Endothelial cell of umbilical vein (primary cell): Measurements from ENCODE around the gene TMEM184B. TPM values are rescaled to one million over a fixed set of nuclear protein-coding genes. Genes with fewer than 3 reads are reported as not detected.

ENCODE experiments used
- BruUV-seq: library from RNA; stranded (reverse); fragments of 400-500 nt; replicated peaks from 2 replicates; lab custom pipeline; 2021; lab: Mats Ljungman, UMichigan
- CTCF ChIA-PET: fragments of 300-600, 350-600 bp; sonication (Branson Sonifier 250); formaldehyde crosslinking; loops from one replicate; lab custom pipeline; 2021; ENCODE audit warnings: antibody characterized with exemption, inconsistent platforms; lab: Charles Lee
- POLR2A ChIA-PET: fragments of 300-600, 350-600 bp; sonication (Branson Sonifier 250); formaldehyde crosslinking; loops from one replicate; lab custom pipeline; 2021; ENCODE audit warnings: antibody characterized with exemption, inconsistent platforms; lab: Charles Lee
- DNase-seq: peaks from one replicate; pipeline ENCODE4 v3.0.0-alpha.2; 2011; ENCODE audit warnings: low read depth, low spot score
- FAIRE-seq: peaks from 2 replicates; lab custom pipeline; 2011; peaks lifted over from hg19 to GRCh38; lab: Jason Lieb, UNC
- H2AFZ ChIP-seq: 2 replicates; pipeline ENCODE4 v1.6.0; 2012; ENCODE audit warnings: low read depth, low read length, control low read depth, inconsistent platforms
- H3K27ac ChIP-seq: 2 replicates; pipeline ENCODE4 v1.5.1; 2011; ENCODE audit warnings: low read depth, mild to moderate bottlenecking, control low read depth, low read length, moderate library complexity; ENCODE audit not compliant: insufficient read depth
- H3K27me3 ChIP-seq, 2 experiments: 2 replicates each; pipeline versions ENCODE4 v1.6.0 to v1.6.1; 2011; ENCODE audit warnings: low read length in 2 of 2, mixed read lengths in 1 of 2; ENCODE audit not compliant: control insufficient read depth in 2 of 2, insufficient read depth in 2 of 2
- H3K36me3 ChIP-seq, 2 experiments: 2 replicates in 1 of 2; 3 replicates in 1 of 2; pipeline ENCODE4 v1.5.1; 2011; ENCODE audit warnings: low read length in 2 of 2, mild to moderate bottlenecking in 1 of 2, moderate library complexity in 1 of 2; ENCODE audit not compliant: control insufficient read depth in 2 of 2, insufficient read depth in 2 of 2; ENCODE audit errors: extremely low read depth in 1 of 2
- H3K4me1 ChIP-seq: 3 replicates; pipeline ENCODE4 v1.5.1; 2011; ENCODE audit warnings: mild to moderate bottlenecking, low read length; ENCODE audit not compliant: control insufficient read depth, insufficient read depth; ENCODE audit errors: extremely low read depth
- H3K4me2 ChIP-seq: 2 replicates; pipeline ENCODE4 v1.6.1; 2011; ENCODE audit warnings: low read length, control low read depth, mixed read lengths; ENCODE audit not compliant: insufficient read depth
- H3K4me3 ChIP-seq, 3 experiments: fragments of 200-600 bp in 1 of 3; sonication (generic), shearing (Covaris generic) in 1 of 3; replicated peaks in 1 of 3; 2 replicates each; pipeline ENCODE4 v1.5.1; 2011 to 2016; ENCODE audit warnings: control low read depth in 3 of 3, low read length in 3 of 3, mild to moderate bottlenecking in 2 of 3, inconsistent platforms in 1 of 3, low read depth in 1 of 3, moderate library complexity in 1 of 3; ENCODE audit not compliant: insufficient read depth in 1 of 3
- H3K79me2 ChIP-seq: 2 replicates; pipeline ENCODE4 v1.6.0; 2012; ENCODE audit warnings: low read length, inconsistent platforms; ENCODE audit not compliant: control insufficient read depth, insufficient read depth
- H3K9ac ChIP-seq: replicated peaks from 2 replicates; pipeline ENCODE3; 2011; ENCODE audit warnings: low read length, control low read depth; ENCODE audit not compliant: insufficient read depth; ENCODE audit errors: extremely low read depth
- H3K9me1 ChIP-seq: replicated peaks from 3 replicates; pipeline ENCODE4 v1.6.0; 2011; ENCODE audit warnings: mild to moderate bottlenecking, low read length; ENCODE audit not compliant: control insufficient read depth, insufficient read depth; ENCODE audit errors: extremely low read depth
- H3K9me3 ChIP-seq: replicated peaks from 2 replicates; pipeline ENCODE4 v1.5.1; 2012; ENCODE audit warnings: low read length, inconsistent platforms; ENCODE audit not compliant: control insufficient read depth, insufficient read depth
- H4K20me1 ChIP-seq: replicated peaks from 2 replicates; pipeline ENCODE3; 2011; ENCODE audit warnings: mild to moderate bottlenecking, low read length; ENCODE audit not compliant: control insufficient read depth, insufficient read depth; ENCODE audit errors: extremely low read depth
- CTCF ChIP-seq, 2 donors: IDR thresholded peaks; 1 replicate in 1 of 2; 2 replicates in 1 of 2; pipeline ENCODE4 v1.5.1; 2011; ENCODE audit warnings: low read length in 2 of 2, mild to moderate bottlenecking in 2 of 2, moderate library complexity in 2 of 2, control low read depth in 1 of 2, inconsistent platforms in 1 of 2, low read depth in 1 of 2; ENCODE audit not compliant: insufficient read depth in 1 of 2; ENCODE audit errors: extremely low read depth in 1 of 2
- EZH2 ChIP-seq: IDR thresholded peaks from 2 replicates; pipeline ENCODE4 v1.6.1; 2012; ENCODE audit warnings: borderline replicate concordance, low read depth, mild to moderate bottlenecking, moderate library complexity, low read length, inconsistent platforms; ENCODE audit not compliant: severe bottlenecking
- FOS ChIP-seq: IDR thresholded peaks from 2 replicates; pipeline ENCODE4 v1.6.1; 2011; ENCODE audit warnings: mild to moderate bottlenecking, low read length, moderate library complexity, borderline replicate concordance; ENCODE audit not compliant: insufficient read depth
- GATA2 ChIP-seq: IDR thresholded peaks from 2 replicates; pipeline ENCODE4 v1.7.0; 2011; ENCODE audit warnings: low read depth, mild to moderate bottlenecking, moderate library complexity, mixed read lengths, low read length; ENCODE audit not compliant: insufficient read length, insufficient read depth
- JUN ChIP-seq: IDR thresholded peaks from 2 replicates; pipeline ENCODE4 v1.6.1; 2011; ENCODE audit warnings: borderline replicate concordance, low read depth; ENCODE audit not compliant: insufficient read length, insufficient read depth
- MYC ChIP-seq: IDR thresholded peaks from one replicate; pipeline ENCODE4 v1.6.1; 2011; ENCODE audit warnings: mild to moderate bottlenecking, low read depth, low read length
- POLR2A ChIP-seq: IDR thresholded peaks from 2 replicates; pipeline ENCODE4 v1.6.1; 2012; ENCODE audit warnings: low read depth, mild to moderate bottlenecking, control low read depth, low read length
- POLR2AphosphoS5 ChIP-seq: IDR thresholded peaks from 2 replicates; pipeline ENCODE4 v1.6.1; 2012; ENCODE audit warnings: low read depth, mild to moderate bottlenecking, control low read depth, low read length, moderate library complexity; ENCODE audit not compliant: insufficient read depth
- dilution Hi-C: fragments of 300-500 bp; cut with MboI; formaldehyde crosslinking; loops from one replicate; pipeline ENCODE4 v1.15.0; 2019; ENCODE audit warnings: low sequenced_read_pairs; ENCODE audit not compliant: extremely low pct_ligation_motif_present
- intact Hi-C: fragments of 100-400 bp; cut with micrococcal nuclease; formaldehyde crosslinking; loops from one replicate; pipeline ENCODE4 v1.10.0; 2022
- polyA plus RNA-seq, 4 experiments: library from polyadenylated mRNA; depleted of rRNA in 3 of 4; stranded (reverse) in 3 of 4; unstranded in 1 of 4; fragments of >200 nt; gene quantifications; 2 replicates each; pipeline versions ENCODE4 v1.2.1 to v1.2.3, GENCODE V29; 2011 to 2012; ENCODE audit warnings: missing spikeins in 1 of 4
- total RNA-seq: library from RNA; stranded (reverse); gene quantifications from 2 replicates; pipeline ENCODE4 v1.2.3, GENCODE V29; 2021
- TF ChIP-seq, protein P1 (sequence below): IDR thresholded peaks from 2 replicates; pipeline ENCODE4 v1.6.1; 2011; ENCODE audit not compliant: insufficient read depth, insufficient read length

Gene TMEM184B
- total and polyA plus RNA-seq, 2 donors (not counting 3 experiments of a cell fraction or from before 2014, with no cell fraction given) = 72.5 to 96.6 TPM

GRCh38 chr22:38172832-38173640, 99.8 kb downstream of the TMEM184B start:
- Histone ChIP-seq H3K79me2 (no peaks in the 10 kb centered on the region), H3K4me2 (no peak overlapping the region), H3K9me3 (no peaks in the 10 kb centered on the region), H3K9ac (peak overlapping the region; percentile 91), H3K4me3 (no peak overlapping the region), H3K9me1 (no peaks in the 10 kb centered on the region), H3K36me3 (no peaks in the 10 kb centered on the region), H3K27me3 (no peaks in the 10 kb centered on the region), H2AFZ (peak overlapping the region; percentile 15), H3K27ac (peak overlapping the region; percentile 99), H3K4me1 (peaks cover 49% of the 10 kb centered on the region), H4K20me1 (no peaks in the 10 kb centered on the region)
- TF ChIP-seq FOS = peak; percentile 80
- no peak for TF ChIP-seq CTCF (IDR thresholded peaks at IDR 0.05; ENCODE audit: extremely low read depth in 1 of 2, insufficient read depth in 1 of 2, low read depth in 1 of 2, low read length in 2 of 2)
- peak; percentile 68 for TF ChIP-seq POLR2A
- TF ChIP-seq MYC = peak; percentile 96
- TF ChIP-seq JUN = peak; percentile 80
- TF ChIP-seq GATA2 = peak; percentile 65
- TF ChIP-seq, protein P1, sequence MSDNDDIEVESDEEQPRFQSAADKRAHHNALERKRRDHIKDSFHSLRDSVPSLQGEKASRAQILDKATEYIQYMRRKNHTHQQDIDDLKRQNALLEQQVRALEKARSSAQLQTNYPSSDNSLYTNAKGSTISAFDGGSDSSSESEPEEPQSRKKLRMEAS = peak; percentile 92
- no peak for TF ChIP-seq EZH2
- TF ChIP-seq POLR2AphosphoS5 = peak; percentile 97
- TSS peak; percentile 2 for BruUV-seq
- CTCF ChIA-PET = interaction anchor here (1.2 to 2.3 kb wide), 5 partner anchors 29 to 75 kb away, joined by 3 to 14 read pairs (median 4); partner anchors contain the start of gene MAFF
- intact Hi-C loops (loop anchor here (1.0 to 2.0 kb wide), 2 partner anchors 8 to 56 kb away; partner anchors contain the start of gene PLA2G6), dilution Hi-C loops (no loop called here)
- POLR2A ChIA-PET = no interaction called here
- DNase-seq (peak; percentile 98), FAIRE-seq (peak; percentile 99)
